Measurements from ENCODE around the gene OPRL1. TPM values are rescaled to one million over a fixed set of nuclear protein-coding genes. Genes with fewer than 3 reads are reported as not detected.

The OPRL1 gene
- total RNA-seq, 2 experiments from 2014 or later: 0.61 to 0.63 TPM

DNA sequence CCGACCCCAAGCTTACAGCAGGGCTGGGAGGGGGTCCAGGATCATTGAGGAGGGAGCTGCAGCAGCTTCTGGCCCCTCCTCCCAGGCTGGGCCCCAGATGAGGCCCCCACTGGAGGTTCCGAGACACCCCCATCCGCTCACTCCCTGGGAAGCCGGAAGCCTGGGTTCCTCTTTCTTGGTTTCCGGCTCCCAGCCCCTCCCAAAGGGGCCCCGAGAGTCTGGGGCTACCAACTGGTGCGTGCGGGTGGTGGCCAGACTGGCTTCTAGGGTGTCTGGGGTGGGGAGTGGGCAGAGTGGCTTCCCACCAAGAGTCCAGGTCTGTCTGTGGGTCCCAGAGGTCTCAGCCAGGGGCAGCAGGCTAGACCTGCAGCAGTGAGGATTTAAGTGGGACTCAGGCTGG, 2.8 kb upstream of the OPRL1 start:
- intact Hi-C loops (cut with micrococcal nuclease): no loop called here
- Mint-ChIP-seq H3K4me1 (ENCODE audit: low read depth) (peaks cover 9% of the 10 kb centered on the region), H3K9me3 (no peaks in the 10 kb centered on the region), H3K4me3 (peak overlapping the region; percentile 84), H3K27ac (peak overlapping the region; percentile 89), H3K27me3 (no peaks in the 10 kb centered on the region), H3K36me3 (ENCODE audit: low read depth) (peaks cover 5% of the 10 kb centered on the region)
- ATAC-seq (peak; percentile 29), DNase-seq (peak; percentile 70)
- POLR2A ChIA-PET: interaction anchor here (1.2 to 1.3 kb wide), 2 partner anchors 11 to 13 kb away, joined by 3 to 7 read pairs; no protein-coding TSS in a partner anchor
- CTCF ChIA-PET: interaction anchor here (1.0 to 3.5 kb wide), 2 partner anchors 39 to 44 kb away, joined by 3 to 20 read pairs; no protein-coding TSS in a partner anchor
- TF ChIP-seq, protein P1, sequence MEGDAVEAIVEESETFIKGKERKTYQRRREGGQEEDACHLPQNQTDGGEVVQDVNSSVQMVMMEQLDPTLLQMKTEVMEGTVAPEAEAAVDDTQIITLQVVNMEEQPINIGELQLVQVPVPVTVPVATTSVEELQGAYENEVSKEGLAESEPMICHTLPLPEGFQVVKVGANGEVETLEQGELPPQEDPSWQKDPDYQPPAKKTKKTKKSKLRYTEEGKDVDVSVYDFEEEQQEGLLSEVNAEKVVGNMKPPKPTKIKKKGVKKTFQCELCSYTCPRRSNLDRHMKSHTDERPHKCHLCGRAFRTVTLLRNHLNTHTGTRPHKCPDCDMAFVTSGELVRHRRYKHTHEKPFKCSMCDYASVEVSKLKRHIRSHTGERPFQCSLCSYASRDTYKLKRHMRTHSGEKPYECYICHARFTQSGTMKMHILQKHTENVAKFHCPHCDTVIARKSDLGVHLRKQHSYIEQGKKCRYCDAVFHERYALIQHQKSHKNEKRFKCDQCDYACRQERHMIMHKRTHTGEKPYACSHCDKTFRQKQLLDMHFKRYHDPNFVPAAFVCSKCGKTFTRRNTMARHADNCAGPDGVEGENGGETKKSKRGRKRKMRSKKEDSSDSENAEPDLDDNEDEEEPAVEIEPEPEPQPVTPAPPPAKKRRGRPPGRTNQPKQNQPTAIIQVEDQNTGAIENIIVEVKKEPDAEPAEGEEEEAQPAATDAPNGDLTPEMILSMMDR (IDR thresholded peaks at IDR 0.05): no peak

DNA sequence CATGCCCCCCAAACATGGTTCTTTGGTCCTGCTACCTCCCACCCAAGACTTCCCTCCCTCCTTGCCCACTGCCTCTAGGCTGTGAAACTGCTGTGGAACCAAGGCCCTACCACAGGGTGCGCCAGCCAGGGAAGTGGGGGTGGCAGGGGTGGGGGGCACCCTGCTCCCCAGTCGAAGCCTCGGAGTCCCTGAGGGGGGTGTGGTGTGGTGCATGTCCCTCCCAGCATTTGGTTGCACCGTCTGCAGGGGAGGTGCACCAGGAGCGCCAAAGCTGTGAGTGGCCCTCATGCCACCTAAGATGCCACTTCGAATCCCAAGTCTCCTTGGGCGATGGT, 2.4 kb upstream of the OPRL1 start:
- no peaks in the 10 kb centered on the region for H3K9me3 Mint-ChIP-seq
- CTCF ChIA-PET: interaction anchor here (2.6 to 3.5 kb wide), 2 partner anchors 39 to 43 kb away, joined by 14 to 20 read pairs; no protein-coding TSS in a partner anchor
- H3K4me1 Mint-ChIP-seq (ENCODE audit: low read depth): peaks cover 13% of the 10 kb centered on the region
- POLR2A ChIA-PET: interaction anchor here (1.1 to 1.8 kb wide), 3 partner anchors 15 to 117 kb away, joined by 3 to 4 read pairs (median 4); no protein-coding TSS in a partner anchor
- intact Hi-C loops (cut with micrococcal nuclease): no loop called here
- peak overlapping the region; percentile 89 for H3K27ac Mint-ChIP-seq
- ATAC-seq: no peak
- TF ChIP-seq, protein P1 (IDR thresholded peaks at IDR 0.05): no peak
- H3K36me3 Mint-ChIP-seq (ENCODE audit: low read depth): peaks cover 5% of the 10 kb centered on the region
- no peaks in the 10 kb centered on the region for H3K27me3 Mint-ChIP-seq
- peak overlapping the region; percentile 84 for H3K4me3 Mint-ChIP-seq
- DNase-seq: no peak

DNA sequence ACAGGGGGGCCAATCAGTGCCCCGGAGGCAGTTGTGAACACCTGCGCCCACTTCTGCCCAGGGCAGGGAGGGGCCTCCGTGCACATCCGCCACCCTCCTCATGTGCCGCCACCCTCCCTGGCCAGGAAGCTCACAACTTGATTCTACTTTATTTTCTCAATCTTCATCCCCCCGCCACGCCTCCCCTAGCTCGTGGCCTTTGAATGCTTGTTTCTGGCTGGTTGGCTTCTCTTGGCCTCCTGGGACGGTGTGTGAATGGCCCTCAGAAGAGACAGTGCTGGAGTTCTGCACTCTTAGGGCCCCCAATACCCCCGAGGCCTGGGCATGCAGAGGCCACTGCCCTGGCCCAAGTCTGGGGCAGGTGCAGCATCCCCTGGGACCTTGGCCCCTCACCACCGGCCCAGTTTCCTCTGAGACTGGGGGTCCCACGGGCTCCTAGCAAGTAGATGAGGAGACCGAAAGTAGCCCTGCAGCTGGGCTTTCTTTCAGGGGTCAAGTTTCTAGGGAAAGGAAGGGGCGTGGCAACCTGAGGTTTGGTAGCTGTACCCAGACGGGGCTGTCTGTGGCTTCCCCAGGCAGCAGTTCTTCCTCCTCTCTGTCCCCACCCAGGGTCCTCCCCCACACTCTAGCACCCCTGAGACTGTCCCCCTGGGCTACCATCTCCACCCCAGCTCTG, 1.9 kb upstream of the OPRL1 start:
- ATAC-seq (peak; percentile 66), DNase-seq (peak; percentile 89)
- TF ChIP-seq, protein P1 (IDR thresholded peaks at IDR 0.05): no peak
- POLR2A ChIA-PET: interaction anchor here (0.5 to 3.7 kb wide), 6 partner anchors 9 to 178 kb away, joined by 3 to 15 read pairs (median 4); no protein-coding TSS in a partner anchor
- intact Hi-C loops (cut with micrococcal nuclease): no loop called here
- Mint-ChIP-seq H3K4me1 (ENCODE audit: low read depth) (peaks cover 18% of the 10 kb centered on the region), H3K36me3 (ENCODE audit: low read depth) (peaks cover 5% of the 10 kb centered on the region), H3K27me3 (no peaks in the 10 kb centered on the region), H3K27ac (peak overlapping the region; percentile 89), H3K9me3 (no peaks in the 10 kb centered on the region), H3K4me3 (peak overlapping the region; percentile 84)
- CTCF ChIA-PET: interaction anchor here (1.0 to 3.5 kb wide), 4 partner anchors 8 to 44 kb away, joined by 3 to 20 read pairs (median 8); no protein-coding TSS in a partner anchor

DNA sequence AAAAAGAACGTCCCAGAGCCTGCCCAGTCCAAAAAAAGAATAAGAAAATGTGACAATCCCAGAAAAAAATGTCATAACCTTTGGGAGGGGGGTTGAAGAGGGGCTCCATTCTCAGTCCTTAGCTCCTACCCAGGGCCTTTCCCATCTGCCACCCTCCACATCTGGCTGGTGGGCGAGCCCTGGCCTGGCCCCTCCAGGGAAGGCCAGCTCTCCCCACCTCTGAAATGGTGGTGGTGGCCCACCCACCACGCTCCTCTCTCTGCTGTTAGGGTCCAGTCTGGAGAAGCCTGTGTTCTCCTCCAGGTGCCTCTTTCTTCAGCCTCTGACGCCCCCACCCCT, 979 bp upstream of the OPRL1 start:
- H3K4me3 Mint-ChIP-seq: peak overlapping the region; percentile 84
- ChIA-PET POLR2A (interaction anchor here (0.8 to 3.7 kb wide), 7 partner anchors 9 to 542 kb away, joined by 3 to 15 read pairs (median 3); partner anchors contain the start of genes PTK6 and TPD52L2), CTCF (interaction anchor here (0.5 to 3.5 kb wide), 5 partner anchors 41 to 98 kb away, joined by 3 to 20 read pairs (median 5); partner anchors contain the start of gene PRPF6)
- TF ChIP-seq, protein P1 (IDR thresholded peaks at IDR 0.05): no peak
- intact Hi-C loops (cut with micrococcal nuclease): no loop called here
- peaks cover 3% of the 10 kb centered on the region for H3K36me3 Mint-ChIP-seq (ENCODE audit: low read depth)
- no peak for ATAC-seq
- DNase-seq: no peak
- H3K9me3 Mint-ChIP-seq: no peaks in the 10 kb centered on the region
- H3K4me1 Mint-ChIP-seq (ENCODE audit: low read depth): peaks cover 20% of the 10 kb centered on the region
- H3K27me3 Mint-ChIP-seq: no peaks in the 10 kb centered on the region
- H3K27ac Mint-ChIP-seq: peak overlapping the region; percentile 65
